Activated effector memory CD4-positive, alpha-beta T cell treated with anti-CD3 and anti-CD28 coated beads, Interleukin-2, amount 50 U/mL, for 16 hours (primary cell): ENCODE results near the gene GSTM3.

Source experiments
- DNase-seq: peaks from one replicate; pipeline ENCODE4 v3.0.0-alpha.2; 2020

Gene GSTM3

DNA sequence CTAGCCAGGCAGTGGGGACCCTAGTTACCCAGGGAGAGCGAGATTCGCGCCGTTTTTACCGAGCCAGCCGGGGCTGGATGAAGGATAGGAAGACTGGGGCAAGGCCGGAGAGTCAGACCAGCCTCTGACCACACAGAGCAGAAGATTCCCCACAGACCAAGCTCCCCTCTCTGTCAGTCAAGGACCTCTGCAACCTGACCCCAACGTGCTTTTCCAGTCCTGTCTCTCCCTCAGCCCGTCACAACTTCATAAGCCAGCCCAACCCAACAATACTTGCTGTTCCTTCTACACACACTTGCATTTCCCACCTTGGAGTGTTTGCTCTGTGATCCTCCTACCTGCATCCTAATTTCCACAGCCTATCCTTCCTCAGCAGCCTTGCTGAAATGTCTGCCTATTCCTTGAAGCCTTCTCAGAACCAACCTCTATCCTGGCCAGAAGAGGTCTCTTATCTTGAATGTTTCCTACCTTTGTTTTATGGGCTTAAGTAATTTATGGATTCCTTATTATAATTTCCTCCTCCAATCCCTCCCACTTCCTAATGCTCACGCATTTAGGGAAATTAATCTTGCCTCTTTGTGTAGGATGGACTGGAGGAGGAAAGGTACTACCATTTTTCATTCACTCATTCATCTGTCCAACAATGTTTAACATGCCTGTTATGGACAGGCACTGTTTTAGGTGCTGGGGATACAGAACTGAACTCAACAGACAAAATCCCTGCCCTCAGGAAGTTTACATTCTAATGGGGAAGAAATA lies at the start of gene GSTM3:
GSTM3 (minus strand) TSS at position 424 of the 759 bp plus-strand sequence. CDS start 751 bp downstream, outside the sequence.
- no peak for DNase-seq

DNA sequence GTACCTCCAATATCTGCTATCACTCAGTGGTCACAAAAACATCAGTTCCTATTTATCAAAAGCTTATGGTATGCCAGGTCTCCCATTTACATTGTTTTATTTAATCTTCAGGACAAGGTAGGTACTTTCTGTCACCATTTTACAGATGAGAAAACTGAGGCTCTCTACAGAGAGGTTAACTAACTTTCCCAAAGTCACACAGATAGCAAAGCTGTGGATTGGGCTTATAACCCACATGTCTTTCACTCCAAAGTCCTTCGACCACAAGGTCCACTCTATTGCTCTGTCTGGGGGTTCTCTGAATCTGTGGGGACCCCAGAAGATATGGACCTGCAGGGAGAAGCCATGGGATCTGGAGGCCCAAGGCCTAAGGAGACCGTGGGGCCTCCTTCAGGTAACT lies 49.5 kb upstream of the GSTM3 start:
- no peak for DNase-seq

DNA sequence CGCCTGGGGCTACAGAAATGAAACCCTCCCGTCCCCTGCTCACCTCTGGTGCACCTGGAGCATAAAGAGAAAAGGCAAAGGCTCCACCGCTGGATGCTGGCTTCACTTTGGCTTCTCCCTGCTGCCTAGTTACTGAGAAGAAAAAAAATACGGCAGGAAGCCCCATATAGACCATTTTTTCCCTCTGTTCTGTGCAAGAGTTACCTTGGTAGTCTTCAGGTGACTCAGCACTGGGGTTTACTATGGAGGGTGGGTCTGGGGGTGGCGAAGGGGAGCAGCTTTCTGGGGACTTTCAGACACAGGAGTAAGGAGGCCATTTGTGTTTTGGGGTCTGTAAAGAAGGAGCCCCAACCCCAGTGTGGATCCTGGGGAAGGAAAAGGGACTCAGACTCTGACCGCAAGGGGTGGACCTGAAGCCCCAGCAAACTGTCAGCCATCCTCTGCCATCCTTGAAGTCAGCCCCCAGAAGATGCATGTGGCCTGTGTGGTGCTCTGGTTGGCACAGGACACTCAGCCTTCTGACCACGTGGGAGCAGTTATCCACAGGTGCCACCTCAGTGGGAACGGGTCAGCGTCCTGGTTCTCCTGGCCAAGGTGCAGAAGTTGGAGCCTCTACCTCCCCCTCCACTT lies 48.8 kb upstream of the GSTM3 start:
- DNase-seq, result peak; percentile 53

DNA sequence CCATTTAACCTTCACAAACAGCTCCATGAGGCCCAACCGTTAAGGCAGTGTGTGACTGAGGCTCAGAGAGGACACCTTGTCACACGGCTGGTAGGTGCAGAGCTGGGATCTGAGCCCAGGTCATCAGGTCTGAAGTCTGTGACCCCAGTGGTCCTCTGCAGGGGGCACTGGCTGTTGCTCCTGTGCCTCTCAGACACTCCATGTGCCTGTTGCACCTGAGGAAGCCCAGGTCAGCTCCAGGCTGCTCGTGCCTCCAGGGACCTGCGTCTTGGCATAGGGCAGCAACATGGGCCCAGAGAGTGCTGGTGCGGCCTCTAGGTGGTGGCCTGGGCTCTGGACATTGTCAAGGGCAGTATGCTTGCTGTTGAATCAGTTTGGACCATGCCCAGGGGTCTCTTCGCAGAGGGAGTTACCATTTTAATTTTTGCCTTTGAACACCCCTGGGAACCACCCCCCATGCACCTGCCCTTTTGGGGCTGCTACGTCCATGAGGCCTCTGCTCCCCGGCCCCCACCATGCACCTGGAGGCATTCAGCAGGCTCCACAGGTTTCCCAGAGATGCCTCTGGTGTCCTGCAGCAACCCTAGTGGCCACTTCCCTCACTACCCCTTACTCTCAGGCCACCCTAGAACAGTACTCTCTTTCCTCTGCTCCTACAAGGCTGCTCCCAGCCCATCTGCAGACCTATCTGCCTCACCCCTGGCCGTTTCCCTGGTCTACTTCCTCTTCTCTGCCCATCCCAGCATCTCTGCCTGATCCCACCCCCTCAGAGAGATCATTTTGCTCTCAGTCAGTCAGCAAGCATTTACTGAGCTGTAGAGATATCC lies 48.1 kb upstream of the GSTM3 start:
- DNase-seq, result peak; percentile 43

DNA sequence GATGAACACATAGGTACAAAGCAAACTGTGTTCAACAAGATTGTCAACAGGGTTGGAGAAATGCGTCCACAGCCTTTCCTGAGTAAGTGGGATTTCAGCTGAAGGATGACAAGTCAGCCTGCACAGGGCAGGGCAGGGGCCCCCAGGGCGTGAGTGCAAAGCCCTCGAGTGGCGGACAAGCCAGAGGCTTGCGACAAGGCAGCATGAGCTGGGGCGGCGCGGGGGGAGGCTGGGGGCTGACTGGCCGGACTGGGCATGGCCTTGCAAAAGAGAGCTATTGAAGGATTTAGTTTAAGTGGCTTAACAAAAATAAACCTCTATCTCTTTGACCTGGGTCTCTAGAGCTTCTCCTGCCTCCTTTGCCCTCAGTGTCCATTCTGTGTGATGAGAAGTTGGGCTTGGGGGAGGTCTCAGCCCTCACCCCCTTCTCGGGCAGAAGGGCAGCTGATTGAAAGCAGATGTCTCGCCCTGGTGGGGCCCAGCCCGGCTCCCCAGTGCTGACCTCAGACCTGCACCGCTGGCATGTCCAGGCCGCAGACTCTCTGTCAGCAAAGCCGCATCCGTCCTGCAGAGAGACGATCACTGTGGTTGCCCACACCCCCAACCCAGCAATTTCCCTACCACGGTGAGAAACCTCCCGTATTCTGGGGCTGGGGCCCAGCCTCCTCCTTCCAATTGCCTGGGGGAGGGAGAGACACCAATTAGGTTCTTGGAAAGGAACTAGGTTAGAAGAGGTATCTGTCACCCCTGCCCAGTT lies 47.2 kb upstream of the GSTM3 start:
- peak; percentile 59 for DNase-seq

DNA sequence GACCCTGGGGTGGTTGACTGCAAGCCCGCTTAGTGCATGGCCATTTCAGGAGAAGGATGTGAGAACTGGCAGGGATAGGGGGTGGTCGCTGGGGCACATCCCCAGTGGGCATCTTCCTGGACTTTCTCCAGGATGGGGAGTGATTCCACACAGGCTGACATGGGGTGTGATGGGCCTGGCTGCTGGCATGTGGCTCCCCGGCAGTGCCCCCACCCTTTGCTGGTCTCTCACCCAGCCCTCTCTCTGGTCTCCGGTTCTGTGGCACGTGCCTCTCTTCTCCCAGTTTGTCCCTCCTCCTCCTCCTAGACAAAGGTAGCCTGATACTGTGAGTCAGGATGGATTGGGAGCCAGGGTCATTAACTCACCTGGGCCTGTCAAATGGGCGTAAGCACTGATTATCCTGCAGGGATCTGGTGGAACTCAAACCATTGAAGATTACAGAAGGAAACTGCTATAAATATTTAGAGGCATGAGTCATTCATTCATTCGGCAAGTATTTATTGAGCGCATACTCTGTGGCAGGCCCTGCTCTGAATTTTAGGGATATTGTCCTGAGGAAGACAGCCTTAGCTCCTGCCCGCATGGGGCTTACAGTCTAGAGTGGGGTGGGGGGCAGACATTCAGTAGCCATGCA lies 46.5 kb upstream of the GSTM3 start:
- DNase-seq, result peak; percentile 43

DNA sequence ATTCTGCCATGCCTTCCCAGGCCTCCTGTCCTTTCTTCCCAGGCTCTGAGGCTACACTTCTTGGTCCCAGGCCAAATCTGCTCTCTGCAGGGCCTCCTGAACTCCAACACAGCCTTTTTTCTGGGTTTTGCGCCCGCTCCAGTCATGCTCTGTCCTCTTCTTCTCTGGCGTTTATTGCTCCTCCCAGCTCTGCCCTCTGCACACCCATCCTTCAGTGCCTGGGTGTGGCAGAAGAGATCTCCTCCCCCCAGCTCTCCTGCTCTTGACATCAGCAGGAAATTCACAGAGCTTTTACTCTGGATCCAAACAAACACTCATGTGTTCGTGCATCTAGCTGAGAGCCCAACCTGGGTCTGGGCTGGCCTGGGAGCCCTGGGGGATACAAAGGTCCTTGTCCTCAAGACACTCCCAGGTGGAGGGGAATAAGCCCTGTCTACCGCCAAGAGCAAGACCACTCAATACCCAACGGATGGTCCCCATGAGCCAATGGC lies 45.7 kb upstream of the GSTM3 start:
- DNase-seq, result peak; percentile 39

DNA sequence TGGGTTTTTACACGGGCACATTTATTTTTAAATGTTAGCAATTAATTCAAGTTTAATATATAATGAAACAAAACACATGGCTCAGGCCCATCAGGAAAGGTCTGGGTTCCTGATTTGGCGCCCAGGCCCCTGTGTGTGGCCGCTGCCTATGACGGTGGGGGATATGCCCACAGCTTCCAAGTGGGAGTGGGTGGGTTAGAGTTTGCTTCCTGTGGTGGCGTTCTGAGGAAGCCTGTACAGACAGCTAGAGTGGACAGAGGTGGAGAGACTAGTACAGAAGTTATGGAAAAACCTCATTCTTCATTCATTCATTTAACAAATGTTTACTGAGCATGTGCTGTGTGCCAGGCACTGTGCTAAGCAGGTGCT lies 45.3 kb upstream of the GSTM3 start:
- peak; percentile 38 for DNase-seq

DNA sequence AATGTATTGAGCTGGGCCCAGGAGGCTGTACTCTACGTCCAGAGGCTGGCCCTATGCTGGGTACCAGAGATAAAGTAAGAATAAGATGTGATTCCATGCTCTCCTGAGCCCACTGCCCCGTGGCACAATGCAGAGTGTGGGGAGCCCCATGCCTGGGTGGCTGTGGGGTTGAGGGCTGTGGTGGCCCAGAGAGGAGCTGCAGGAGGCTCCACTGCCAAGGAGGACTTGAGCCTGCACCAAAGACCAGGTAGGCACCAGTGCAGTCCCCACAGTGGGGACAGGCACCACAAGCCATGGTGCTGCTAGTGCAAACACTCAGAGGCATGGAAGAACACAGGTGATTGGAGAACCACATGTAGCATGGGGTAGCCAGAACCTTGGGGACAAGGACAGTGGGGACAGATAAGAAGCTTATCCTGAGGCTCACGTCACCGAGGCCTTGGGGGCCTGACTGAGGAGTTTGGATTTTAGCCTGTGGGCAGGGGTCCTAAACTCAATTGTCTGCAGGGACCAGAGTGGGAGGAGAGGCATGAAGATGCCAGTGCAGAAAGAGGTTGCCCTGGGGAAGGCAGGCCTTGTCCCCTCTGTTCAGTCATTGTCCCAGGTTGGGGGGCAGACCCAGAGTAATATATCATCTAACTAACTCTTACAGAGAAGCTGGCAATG lies 44.7 kb upstream of the GSTM3 start:
- peak; percentile 41 for DNase-seq

DNA sequence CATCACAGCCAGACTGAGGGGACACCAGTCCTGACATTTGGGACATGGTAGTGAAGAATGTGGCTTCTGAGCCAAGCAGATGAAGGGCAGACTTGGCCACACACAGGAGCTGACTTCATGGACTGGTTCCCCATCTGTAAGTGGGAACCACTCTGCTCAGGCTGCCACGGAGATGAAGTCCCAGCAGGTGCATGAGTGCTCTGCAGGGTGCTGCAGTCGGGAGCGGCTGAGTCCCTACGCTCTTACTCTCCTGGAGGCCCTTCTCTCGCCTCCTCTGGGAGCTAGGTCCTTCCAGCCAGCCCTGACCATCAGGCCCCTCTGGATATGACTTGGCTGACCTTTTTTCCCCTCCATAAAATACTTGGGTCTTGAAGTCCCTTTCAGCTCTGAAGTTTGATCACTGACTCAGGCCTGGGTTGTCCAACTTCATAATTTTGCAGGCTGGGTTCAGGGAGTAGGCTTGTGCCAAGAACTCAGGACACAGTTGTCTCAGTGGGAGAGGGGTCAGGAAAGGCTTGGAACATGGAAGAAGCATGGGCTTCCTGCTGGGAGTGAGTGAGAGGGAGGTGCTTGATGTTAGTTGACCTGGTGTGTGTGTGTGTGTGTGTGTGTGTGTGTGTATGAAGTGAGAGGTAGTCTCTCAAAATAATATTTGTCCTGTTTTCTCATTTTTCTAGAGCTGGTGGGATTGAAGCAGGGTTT lies 43.9 kb upstream of the GSTM3 start:
- DNase-seq, result peak; percentile 42

DNA sequence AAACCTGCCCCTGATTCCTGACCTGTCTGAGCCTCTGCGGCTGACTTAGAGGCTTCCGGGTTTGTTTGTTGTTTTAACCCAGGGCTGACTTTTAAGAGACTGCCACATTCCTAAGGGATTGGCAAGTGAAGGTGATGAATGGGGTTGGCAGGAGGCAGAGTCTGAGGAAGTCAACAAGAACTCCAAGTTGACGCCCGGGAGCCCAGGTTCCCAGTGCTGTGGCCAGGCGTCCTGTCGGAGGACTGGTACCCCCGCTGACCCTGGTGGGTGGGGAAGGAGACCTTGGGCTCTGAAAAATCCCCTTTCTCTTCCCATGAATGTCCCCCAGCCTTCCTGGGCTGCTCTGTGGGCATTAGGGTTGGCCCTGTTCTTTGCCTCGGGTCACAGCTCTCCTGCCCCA lies 42.6 kb upstream of the GSTM3 start:
- DNase-seq, result no peak

DNA sequence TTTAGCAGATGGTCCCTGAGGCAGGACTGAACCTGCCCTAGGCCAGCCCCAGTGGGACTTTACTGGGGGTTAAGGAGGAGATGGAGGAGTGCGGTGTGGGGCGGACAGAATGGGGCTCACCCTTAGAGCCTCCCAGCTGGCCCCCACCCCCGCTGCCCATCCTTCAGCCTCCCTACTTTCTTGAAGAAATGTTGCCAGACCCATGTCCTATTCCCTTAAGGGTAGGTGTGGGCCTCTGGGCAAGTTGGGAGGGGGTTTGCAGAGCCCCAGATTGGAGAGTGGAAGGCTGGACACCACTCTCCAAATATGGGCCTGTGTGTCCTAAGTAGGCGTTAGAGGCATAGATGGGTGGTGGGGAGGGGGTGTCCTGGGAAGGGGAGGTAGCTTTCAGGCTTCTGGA lies 42.1 kb upstream of the GSTM3 start:
- DNase-seq, result no peak

DNA sequence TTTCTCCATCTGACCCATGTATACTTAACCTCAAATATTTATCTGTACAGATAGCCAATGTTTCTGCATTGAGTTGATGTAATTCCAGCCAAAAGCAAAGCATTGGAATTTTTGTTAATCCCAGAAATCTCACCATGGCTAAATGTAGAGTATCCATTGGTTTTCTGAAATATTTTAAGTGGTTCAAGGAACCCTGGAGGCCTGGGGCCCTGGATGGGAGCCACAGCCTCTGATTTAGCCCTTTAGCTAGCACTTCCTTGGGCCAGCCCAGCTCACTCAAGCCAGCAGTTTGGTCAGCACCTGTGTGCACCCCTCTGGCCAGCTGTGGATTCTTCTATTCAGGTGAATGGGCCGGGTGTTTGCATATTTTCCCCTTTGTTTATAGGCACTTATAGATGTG lies 41.7 kb upstream of the GSTM3 start:
- no peak for DNase-seq

DNA sequence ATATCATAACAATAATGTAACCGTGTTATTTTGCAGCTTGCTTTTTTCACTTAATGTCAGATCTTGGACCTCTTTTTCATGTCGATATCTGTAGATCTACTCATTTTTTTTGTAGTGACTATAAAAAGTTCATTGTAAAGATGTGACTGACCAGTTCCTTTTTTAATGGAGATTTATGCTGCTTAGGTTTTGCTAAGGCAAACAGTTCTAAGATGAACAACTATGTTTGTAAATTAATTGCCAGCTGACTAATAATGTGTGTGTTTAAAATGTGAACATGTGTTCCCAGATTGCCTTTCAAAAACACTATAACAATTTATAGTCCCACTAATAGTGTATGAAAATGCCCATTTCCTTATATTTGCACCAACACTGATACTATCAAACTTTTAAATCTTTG lies 41.0 kb upstream of the GSTM3 start:
- DNase-seq, result no peak

DNA sequence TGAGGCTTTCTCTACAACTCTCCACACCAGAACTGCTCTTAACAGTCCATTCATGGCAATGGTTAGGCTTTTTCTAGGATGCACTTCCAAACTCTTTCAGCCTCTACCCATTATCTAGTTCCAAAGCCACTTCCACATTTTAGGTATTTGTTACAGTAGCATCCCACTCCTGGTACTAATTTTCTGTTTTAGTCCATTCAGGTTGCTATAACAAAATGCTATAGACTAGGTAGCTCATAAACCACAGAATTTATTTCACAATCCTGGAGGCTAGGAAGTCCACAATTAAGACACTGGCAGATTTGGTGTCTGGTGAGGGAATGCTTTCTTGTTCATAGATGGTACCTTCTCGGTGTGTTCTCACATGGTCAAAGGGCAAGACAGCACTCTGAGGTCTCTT lies 40.1 kb upstream of the GSTM3 start:
- no peak for DNase-seq

DNA sequence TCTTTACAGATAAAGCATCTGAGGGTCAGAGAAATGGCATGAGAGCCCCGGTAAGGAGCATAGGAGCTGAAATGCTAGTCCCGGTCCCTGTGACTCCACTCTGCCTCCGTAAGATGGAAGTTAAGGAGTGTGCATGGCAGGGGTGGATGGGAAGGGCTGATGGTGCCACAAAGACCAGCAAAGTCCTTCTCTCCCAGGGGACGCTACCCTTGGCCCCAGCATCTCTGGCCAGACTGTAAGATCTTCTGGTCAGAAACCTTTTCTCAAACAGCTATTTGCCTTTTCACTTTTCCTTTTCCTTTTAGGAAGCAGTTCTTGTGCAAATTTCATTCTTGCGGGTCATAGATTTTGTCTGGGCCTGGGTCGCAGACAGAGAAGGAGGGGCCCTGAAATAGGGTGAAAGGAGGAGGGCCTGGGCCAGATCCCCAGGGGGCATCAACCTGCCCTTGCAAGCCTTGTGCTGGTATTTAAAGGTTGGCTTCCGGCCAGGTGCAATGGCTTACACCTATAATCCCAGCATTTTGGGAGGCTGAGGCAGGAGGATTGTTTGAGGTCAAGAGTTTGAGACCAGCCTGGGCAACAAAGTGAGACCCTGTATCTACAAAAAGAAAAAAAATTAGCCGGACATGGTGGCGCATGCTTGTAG lies 37.3 kb upstream of the GSTM3 start:
- DNase-seq, result peak; percentile 39

DNA sequence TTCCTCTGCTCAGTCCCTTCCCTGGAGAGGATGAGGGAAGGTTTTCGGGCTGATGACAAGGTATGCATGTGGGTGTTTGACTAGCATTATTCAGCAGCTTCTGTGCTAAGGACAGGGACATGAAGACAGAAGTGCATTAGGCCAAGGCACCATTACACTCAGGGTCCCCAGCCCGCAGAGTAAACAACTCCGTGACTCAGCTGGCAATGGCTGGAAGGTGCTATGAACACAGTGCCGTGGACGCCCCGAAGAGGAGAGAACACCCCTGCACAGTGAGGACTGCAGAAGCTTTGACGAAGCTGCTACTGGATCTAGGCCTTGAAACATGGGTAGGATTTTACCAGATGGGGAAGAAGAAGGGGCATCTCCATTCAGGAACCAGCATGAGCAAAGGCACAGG lies 36.6 kb upstream of the GSTM3 start:
- peak; percentile 51 for DNase-seq

DNA sequence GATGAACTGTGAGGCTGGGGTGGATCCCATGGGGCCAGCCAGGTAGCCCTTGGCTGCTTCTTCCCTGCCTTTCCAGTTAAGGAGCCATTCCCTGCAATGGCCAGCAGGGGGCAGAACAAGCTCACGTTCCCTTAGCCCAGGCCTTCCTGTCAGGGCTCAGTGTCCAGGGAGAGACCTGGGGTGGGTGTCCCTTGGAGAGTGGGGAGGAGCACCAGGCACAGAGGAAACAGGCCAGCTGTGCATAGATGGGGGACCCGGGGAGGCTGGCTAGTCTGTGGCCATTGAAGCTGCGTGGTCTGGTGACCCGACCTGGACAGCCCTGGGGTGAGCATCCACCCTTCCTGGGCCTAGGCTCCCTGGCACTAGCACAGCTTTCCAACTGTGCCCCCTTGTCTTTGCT lies 36.1 kb upstream of the GSTM3 start:
- DNase-seq, result peak; percentile 91

DNA sequence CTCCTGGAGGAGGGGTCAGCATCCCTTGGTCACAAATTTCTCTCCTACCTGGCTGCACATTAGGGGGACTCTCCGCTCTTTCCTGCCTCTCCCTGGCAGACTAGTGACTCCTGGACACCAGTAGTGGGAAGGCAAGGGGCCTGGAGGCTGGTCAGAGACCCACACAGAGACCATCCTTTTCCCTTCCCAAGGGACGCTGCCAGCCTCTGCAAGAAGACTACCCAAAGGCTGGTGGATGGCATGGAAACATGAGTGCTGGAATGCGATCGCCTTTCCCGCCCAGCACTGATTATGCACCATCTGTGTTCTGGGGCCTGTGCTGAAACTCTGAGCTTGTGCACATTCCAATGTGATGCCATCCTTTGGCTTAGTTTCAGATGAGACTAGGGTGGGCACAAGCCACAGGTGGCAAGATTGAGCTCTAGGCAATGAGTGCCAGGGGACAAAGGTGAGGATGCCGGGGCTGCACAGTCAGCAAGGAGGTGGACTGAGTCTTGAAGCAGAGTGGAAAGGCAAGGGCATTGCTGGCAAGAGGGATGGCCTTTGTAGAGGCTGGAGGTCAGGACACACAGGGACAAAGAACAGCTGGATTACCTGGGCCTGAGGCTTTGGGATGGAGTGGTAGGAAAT lies 35.5 kb upstream of the GSTM3 start:
- DNase-seq, result no peak

DNA sequence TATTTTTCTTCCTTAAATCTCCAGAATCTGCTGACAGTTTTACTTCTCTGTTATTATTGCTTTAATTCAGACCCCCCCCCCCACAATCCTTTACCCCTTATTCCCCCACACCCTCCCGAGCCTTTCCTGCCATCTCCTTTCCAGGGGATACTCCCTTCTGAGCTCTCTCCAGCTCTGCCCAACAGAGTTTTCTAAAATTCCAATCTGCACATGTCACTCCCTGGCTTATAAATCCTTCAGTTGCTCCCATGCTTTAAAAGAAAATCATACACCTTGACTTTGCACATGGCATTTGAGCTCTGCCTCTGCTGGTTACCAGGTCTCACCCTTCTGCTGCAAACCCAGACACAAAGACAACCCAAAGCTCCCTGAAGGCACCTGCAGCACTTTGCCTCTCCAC lies 34.6 kb upstream of the GSTM3 start:
- no peak for DNase-seq
